HepG2 (cell line): ENCODE results near the gene RNPS1. TPM values are rescaled to one million over a fixed set of nuclear protein-coding genes. Genes with fewer than 3 reads are reported as not detected.

ENCODE experiments used
- ARID4A ChIP-seq: sonication (generic); formaldehyde crosslinking; IDR thresholded peaks from 2 replicates; pipeline ENCODE4 v1.5.0; 2020; ENCODE audit warnings: mild to moderate bottlenecking, missing genetic modification reagents, borderline replicate concordance
- BCLAF1 ChIP-seq: fragments of 450-650 bp; IDR thresholded peaks from 2 replicates; pipeline ENCODE4 v1.6.1; 2017; ENCODE audit warnings: mild to moderate bottlenecking
- E2F1 ChIP-seq: sonication (generic); formaldehyde crosslinking; IDR thresholded peaks from 2 replicates; pipeline ENCODE4 v1.5.0; 2020; ENCODE audit warnings: missing genetic modification reagents
- NBN ChIP-seq: fragments of 450-650 bp; conservative IDR thresholded peaks from 2 replicates; pipeline ENCODE4 v1.6.1; 2017
- NFE2L2 ChIP-seq: fragments of 150-350 bp; IDR thresholded peaks from 2 replicates; pipeline ENCODE4 v1.6.1; 2014; ENCODE audit warnings: low read length
- NFIC ChIP-seq: IDR thresholded peaks from 2 replicates; pipeline ENCODE4 v1.6.1; 2012; ENCODE audit warnings: mild to moderate bottlenecking, low read length, inconsistent platforms
- NR2F2 ChIP-seq: IDR thresholded peaks from 2 replicates; pipeline ENCODE4 v1.6.1; 2012; ENCODE audit warnings: low read depth, inconsistent platforms, borderline replicate concordance
- PLRG1 ChIP-seq: fragments of 450-650 bp; conservative IDR thresholded peaks from 2 replicates; pipeline ENCODE4 v1.6.1; 2016
- THAP8 ChIP-seq: sonication (generic); formaldehyde crosslinking; IDR thresholded peaks from 2 replicates; pipeline ENCODE4 v1.5.1; 2020; ENCODE audit warnings: missing genetic modification reagents, mild to moderate bottlenecking, borderline replicate concordance
- TIGD3 ChIP-seq: sonication (generic); formaldehyde crosslinking; IDR thresholded peaks from 2 replicates; pipeline ENCODE4 v1.5.1; 2020; ENCODE audit warnings: mild to moderate bottlenecking, missing genetic modification reagents, borderline replicate concordance
- ZFY ChIP-seq: sonication (generic); formaldehyde crosslinking; IDR thresholded peaks from 2 replicates; pipeline ENCODE4 v1.4.0; 2020; ENCODE audit warnings: missing genetic modification reagents
- ZNF234 ChIP-seq: sonication (generic); formaldehyde crosslinking; conservative IDR thresholded peaks from 2 replicates; pipeline ENCODE4 v1.5.1; 2020; ENCODE audit warnings: mild to moderate bottlenecking, missing genetic modification reagents
- ZNF800 ChIP-seq: sonication (generic); formaldehyde crosslinking; IDR thresholded peaks from 2 replicates; pipeline ENCODE4 v1.4.0; 2020; ENCODE audit warnings: missing genetic modification reagents
- ZNF841 ChIP-seq: sonication (generic); formaldehyde crosslinking; IDR thresholded peaks from 2 replicates; pipeline ENCODE4 v1.8.1; 2023; ENCODE audit warnings: missing genetic modification reagents, borderline replicate concordance
- polyA plus RNA-seq, 8 experiments: library from polyadenylated mRNA; depleted of rRNA in 3 of 8; stranded (reverse) in 7 of 8; unstranded in 1 of 8; fragments of >200 nt; fragmentation: Illumina TruSeq in 4 of 8; extraction: Trizol in 4 of 8; gene quantifications; 2 replicates each; pipeline versions ENCODE4 v1.2.1 to v1.2.3, GENCODE V29; 2011 to 2016; ENCODE audit warnings: low read depth in 4 of 8, missing spikeins in 1 of 8, mixed read lengths in 1 of 8; ENCODE audit not compliant: insufficient read depth in 1 of 8
- total RNA-seq, 5 experiments: library from RNA; depleted of rRNA; stranded (reverse); fragments of >200 nt; fragmentation: Illumina TruSeq; extraction: Trizol; gene quantifications; 2 replicates each; pipeline ENCODE4 v1.2.3, GENCODE V29; 2016; ENCODE audit warnings: low read depth in 1 of 5

RNPS1 gene
- total and polyA plus RNA-seq, 2 of the 13 experiments (the other 11 are each of a cell fraction or from before 2014, with no cell fraction given) = 126 to 133 TPM

- TF ChIP-seq E2F1 = peak; percentile 99
- peak; percentile 47; the same call in 1 of the 2 replicates for TF ChIP-seq ZNF800 (CRISPR knock-in tag)
- peak; percentile 98 for TF ChIP-seq ZFY (CRISPR knock-in tag)
- TF ChIP-seq NFIC = no peak
- TF ChIP-seq NFE2L2 = no peak
- TF ChIP-seq ARID4A (CRISPR knock-in tag) = peak; percentile 96
- TF ChIP-seq NR2F2 = 0 out of 2 replicates have a peak, but pooled peaks have one; percentile 13
- TF ChIP-seq PLRG1 = no peak
- no peak for TF ChIP-seq BCLAF1
- no peak for TF ChIP-seq NBN
- TF ChIP-seq ZNF234 = no peak
- TF ChIP-seq ZNF841 (CRISPR knock-in tag) = no peak
- TF ChIP-seq TIGD3 (CRISPR knock-in tag) = no peak; the same call in 1 of the 2 replicates
- 0 out of 2 replicates have a peak, but pooled peaks have one; percentile 75 for TF ChIP-seq THAP8 (CRISPR knock-in tag)
These were observed at the start of gene RNPS1 (continued) for GRCh38 chr16:2267913-2268666.
